OCI-LY3 (cell line): Measurements from ENCODE around the gene RAB6A.
"Not testable (repeated sequence)": the region's sequence is repeated elsewhere in the genome, so short reads cannot be mapped to it uniquely, and the experiment has no call there.

Experiments used
- H2AFZ ChIP-seq: fragments of 200-600, 300-600 bp; shearing (Covaris generic); 2 replicates; pipeline ENCODE4 v1.6.0; 2014; ENCODE audit warnings: antibody characterized with exemption, low read depth, low read length
- H3K27ac ChIP-seq: fragments of 200-600, 300-600 bp; sonication (generic); 2 replicates; pipeline ENCODE4 v1.5.1; 2014; ENCODE audit warnings: mild to moderate bottlenecking, low read length, moderate library complexity, mixed read lengths
- H3K27me3 ChIP-seq: fragments of 200-600, 300-600 bp; sonication (generic); 2 replicates; pipeline ENCODE4 v1.6.1; 2014; ENCODE audit warnings: low read depth, low read length, mixed read lengths
- H3K36me3 ChIP-seq: fragments of 200-600, 300-600 bp; sonication (generic); replicated peaks from 2 replicates; pipeline ENCODE3; 2014; ENCODE audit warnings: low read depth, low read length, mixed read lengths
- H3K4me1 ChIP-seq: fragments of 300-600, 200-600 bp; sonication (generic); 2 replicates; pipeline ENCODE4 v1.6.1; 2014; ENCODE audit warnings: low read length, mixed read lengths
- H3K4me2 ChIP-seq: fragments of 200-600, 300-600 bp; sonication (generic); 2 replicates; pipeline ENCODE4 v1.6.1; 2014; ENCODE audit warnings: low read length, mixed read lengths
- H3K4me3 ChIP-seq: fragments of 300-600, 200-600 bp; sonication (generic); 2 replicates; pipeline ENCODE4 v1.5.1; 2014; ENCODE audit warnings: antibody characterized with exemption, mild to moderate bottlenecking, low read length, moderate library complexity
- H3K79me2 ChIP-seq: fragments of 300-600, 200-600 bp; shearing (Covaris generic); 2 replicates; pipeline ENCODE4 v1.6.1; 2014; ENCODE audit warnings: mild to moderate bottlenecking, low read length, mixed read lengths
- H3K9ac ChIP-seq: fragments of 300-600, 200-600 bp; shearing (Covaris generic); 2 replicates; pipeline ENCODE4 v1.6.0; 2014; ENCODE audit warnings: mild to moderate bottlenecking, low read length, moderate library complexity
- H3K9me3 ChIP-seq: fragments of 200-600, 300-600 bp; shearing (Covaris generic); 2 replicates; pipeline ENCODE4 v1.6.1; 2014; ENCODE audit warnings: low read length, mixed read lengths; ENCODE audit not compliant: insufficient read depth
- H4K20me1 ChIP-seq: fragments of 200-600, 300-600 bp; sonication (generic); 2 replicates; pipeline ENCODE4 v1.6.1; 2016; ENCODE audit warnings: low read length, mixed read lengths; ENCODE audit not compliant: insufficient read depth
- CTCF ChIP-seq: fragments of 200-600, 300-600 bp; sonication (generic); IDR thresholded peaks from 2 replicates; pipeline ENCODE4 v1.5.1; 2014; ENCODE audit warnings: antibody characterized with exemption, low read length, low read depth
- EZH2phosphoT487 ChIP-seq: fragments of 200-600 bp; shearing (Covaris generic); IDR thresholded peaks from 2 replicates; pipeline ENCODE4 v1.6.1; 2018; ENCODE audit warnings: antibody characterized with exemption, mixed run types, low read depth

RAB6A gene

GRCh38 chr11:73710964-73711363 is 49.9 kb downstream of the RAB6A start:
- TF ChIP-seq CTCF (no peak), EZH2phosphoT487 (no peak)
- Histone ChIP-seq H3K9me3 (no peaks in the 10 kb centered on the region), H3K79me2 (no peaks in the 10 kb centered on the region), H4K20me1 (no peaks in the 10 kb centered on the region), H3K27me3 (no peaks in the 10 kb centered on the region), H3K9ac (no peak overlapping the region), H3K27ac (no peak overlapping the region), H3K4me3 (no peak overlapping the region), H3K4me1 (peaks cover 3% of the 10 kb centered on the region), H2AFZ (no peak overlapping the region), H3K36me3 (peaks cover 9% of the 10 kb centered on the region), H3K4me2 (no peak overlapping the region)

- no peaks in the 10 kb centered on the region for H3K79me2 ChIP-seq
- no peaks in the 10 kb centered on the region for H3K9me3 ChIP-seq
- H3K9ac ChIP-seq, result no peak overlapping the region
- no peak overlapping the region for H3K27ac ChIP-seq
- TF ChIP-seq CTCF (no peak), EZH2phosphoT487 (no peak)
- no peaks in the 10 kb centered on the region for H4K20me1 ChIP-seq
- H3K4me2 ChIP-seq, result no peak overlapping the region
- no peaks in the 10 kb centered on the region for H3K4me1 ChIP-seq
- H3K36me3 ChIP-seq, result peaks cover 5% of the 10 kb centered on the region
- no peak overlapping the region for H3K4me3 ChIP-seq
- H3K27me3 ChIP-seq, result no peaks in the 10 kb centered on the region
- no peak overlapping the region for H2AFZ ChIP-seq
These were observed 55.8 kb downstream of the RAB6A start for GRCh38 chr11:73705053-73705452.

GRCh38 chr11:73693899-73694525 is 66.9 kb downstream of the RAB6A start:
- no peak overlapping the region for H3K4me2 ChIP-seq
- no peak overlapping the region for H3K9ac ChIP-seq
- H3K9me3 ChIP-seq, result no peaks in the 10 kb centered on the region
- H3K36me3 ChIP-seq, result peaks cover 5% of the 10 kb centered on the region
- no peaks in the 10 kb centered on the region for H3K4me1 ChIP-seq
- no peaks in the 10 kb centered on the region for H4K20me1 ChIP-seq
- TF ChIP-seq CTCF, result no peak
- no peak for TF ChIP-seq EZH2phosphoT487
- H3K79me2 ChIP-seq, result no peaks in the 10 kb centered on the region
- H3K27ac ChIP-seq, result no peak overlapping the region
- H3K4me3 ChIP-seq, result no peak overlapping the region
- no peak overlapping the region for H2AFZ ChIP-seq
- H3K27me3 ChIP-seq, result no peaks in the 10 kb centered on the region

GRCh38 chr11:73680687-73681086 is 80.2 kb downstream of the RAB6A start:
- no peak overlapping the region for H2AFZ ChIP-seq
- H3K9me3 ChIP-seq, result no peaks in the 10 kb centered on the region
- TF ChIP-seq CTCF, result no peak
- TF ChIP-seq EZH2phosphoT487, result no peak
- no peak overlapping the region for H3K27ac ChIP-seq
- no peak overlapping the region for H3K9ac ChIP-seq
- H4K20me1 ChIP-seq, result no peaks in the 10 kb centered on the region
- H3K79me2 ChIP-seq, result no peaks in the 10 kb centered on the region
- no peak overlapping the region for H3K4me2 ChIP-seq
- peaks cover 11% of the 10 kb centered on the region for H3K36me3 ChIP-seq
- no peaks in the 10 kb centered on the region for H3K4me1 ChIP-seq
- H3K27me3 ChIP-seq, result no peaks in the 10 kb centered on the region
- H3K4me3 ChIP-seq, result no peak overlapping the region

GRCh38 chr11:73676552-73676951 is 84.3 kb downstream of the RAB6A start:
- H3K9me3 ChIP-seq, H4K20me1 ChIP-seq, H3K36me3 ChIP-seq, H3K27ac ChIP-seq, H3K4me2 ChIP-seq, H2AFZ ChIP-seq, H3K27me3 ChIP-seq, H3K4me3 ChIP-seq, H3K9ac ChIP-seq, H3K4me1 ChIP-seq, H3K79me2 ChIP-seq: not testable (repeated sequence)
